GM18505 (cell line): ENCODE data around the gene RAB19.

Experiments
- ATAC-seq: cut with Tn5 transposase; IDR thresholded peaks from one replicate; pipeline ENCODE4 v1.9.1; 2021; ENCODE audit not compliant: unreplicated experiment
- POLR2A ChIP-seq: IDR thresholded peaks from 4 replicates; pipeline ENCODE4 v1.6.1; 2011; ENCODE audit warnings: borderline replicate concordance; ENCODE audit not compliant: insufficient read depth, insufficient read length; ENCODE audit errors: extremely low read depth

The RAB19 gene

DNA sequence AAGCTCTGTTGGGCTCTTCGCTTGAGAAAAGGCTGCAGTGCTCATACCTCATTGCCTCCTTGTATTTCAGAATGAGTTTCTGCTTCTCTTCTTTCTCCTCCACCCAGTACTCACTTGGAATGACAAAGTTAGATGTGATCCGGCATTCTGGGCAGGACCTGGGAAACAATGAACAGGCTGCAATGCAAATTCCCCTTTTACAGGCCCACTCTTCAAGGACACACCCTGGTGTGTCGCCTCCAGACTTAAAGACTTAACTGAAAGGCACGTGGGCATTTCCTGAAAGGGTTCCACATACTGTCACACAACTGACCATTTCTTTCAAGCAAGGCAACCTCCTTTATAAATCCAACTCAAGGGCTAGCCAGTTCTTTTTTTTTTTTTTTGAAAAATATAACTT lies 51.9 kb downstream of the RAB19 start:
- TF ChIP-seq POLR2A = no peak

DNA sequence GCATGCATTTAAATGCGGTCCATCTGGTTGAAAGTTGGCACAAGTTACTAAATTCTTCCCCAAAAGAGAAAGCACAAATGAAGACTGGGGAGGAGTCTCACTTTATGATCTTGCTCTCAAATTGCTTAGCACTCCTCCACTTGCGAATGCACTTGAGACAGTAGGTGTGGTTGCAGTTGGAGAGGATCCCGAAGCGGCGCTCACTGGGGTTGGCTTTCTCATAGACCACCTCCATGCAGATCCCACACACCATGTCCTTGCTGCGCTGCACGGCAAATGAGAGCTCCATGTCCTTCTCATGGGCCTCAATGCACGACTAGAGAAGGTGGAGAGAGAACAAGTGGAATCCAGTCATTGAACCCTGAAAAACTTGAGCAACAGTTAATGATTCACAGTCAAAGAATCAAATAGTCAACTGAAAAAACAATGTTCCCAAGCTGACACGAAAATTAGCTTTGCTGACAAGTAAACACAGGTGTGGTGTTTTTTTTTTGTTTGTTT lies 52.7 kb downstream of the RAB19 start:
- no peak for TF ChIP-seq POLR2A
- no peak for ATAC-seq

More for the DNA sequence above, 51.9 kb downstream of the RAB19 start:
- no peak for ATAC-seq

DNA sequence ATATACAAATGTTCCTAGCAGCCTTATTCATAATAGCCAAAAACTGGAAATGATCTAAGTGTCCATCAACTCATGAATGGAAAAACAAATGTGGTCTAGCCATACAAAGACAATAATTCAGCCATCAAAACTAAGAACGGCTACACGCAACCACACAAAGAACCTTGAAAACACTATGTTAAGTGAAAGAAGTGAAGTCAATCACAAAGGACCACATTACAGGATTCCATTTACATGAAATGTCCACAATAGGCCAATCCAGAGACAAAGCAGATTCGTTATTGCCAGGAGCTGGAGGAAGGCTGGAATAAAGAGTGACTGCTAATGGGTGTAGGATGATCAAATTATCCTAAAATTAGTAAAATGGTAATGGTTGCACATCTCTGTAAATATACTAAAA lies 54.3 kb downstream of the RAB19 start:
- no peak for ATAC-seq
- TF ChIP-seq POLR2A = no peak

DNA sequence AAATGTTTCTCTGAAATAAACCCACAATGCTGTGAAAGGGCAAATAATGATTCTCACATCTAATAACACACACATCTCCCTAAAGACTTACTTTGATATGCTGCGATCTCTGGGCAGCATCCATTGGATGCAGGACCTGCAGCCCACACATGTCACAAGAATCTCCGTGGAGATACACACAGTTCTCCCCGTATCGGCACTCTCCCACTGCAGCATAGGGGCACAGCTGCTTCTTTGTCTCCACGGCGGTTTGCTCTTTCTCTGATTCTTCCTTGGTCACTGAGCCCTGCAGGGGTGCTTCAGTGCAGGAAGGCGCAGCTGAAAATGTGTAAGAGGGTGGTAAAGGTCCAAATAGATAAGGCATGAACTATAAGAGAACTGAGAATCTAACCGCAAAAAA lies 55.1 kb downstream of the RAB19 start:
- ATAC-seq = no peak
- no peak for TF ChIP-seq POLR2A

DNA sequence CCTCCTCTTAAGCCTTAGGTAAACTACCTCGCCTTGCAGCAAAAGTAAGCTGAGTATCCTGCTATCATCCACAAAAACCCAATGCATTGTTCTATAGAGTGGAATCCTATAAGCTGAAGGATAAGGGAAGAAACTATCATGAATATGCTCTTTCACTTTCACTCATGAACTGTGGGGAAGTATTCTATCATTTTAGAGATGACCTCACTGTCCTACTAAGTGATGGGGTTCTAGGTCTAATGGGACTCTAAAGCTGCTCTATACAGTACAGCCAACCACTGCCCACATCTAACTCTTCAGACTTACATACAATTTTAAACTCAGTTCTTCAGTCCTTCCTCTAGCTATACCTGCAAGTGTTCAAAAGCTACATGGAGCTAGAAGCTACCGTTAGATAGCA lies 59.3 kb downstream of the RAB19 start:
- no peak for TF ChIP-seq POLR2A
- no peak for ATAC-seq

DNA sequence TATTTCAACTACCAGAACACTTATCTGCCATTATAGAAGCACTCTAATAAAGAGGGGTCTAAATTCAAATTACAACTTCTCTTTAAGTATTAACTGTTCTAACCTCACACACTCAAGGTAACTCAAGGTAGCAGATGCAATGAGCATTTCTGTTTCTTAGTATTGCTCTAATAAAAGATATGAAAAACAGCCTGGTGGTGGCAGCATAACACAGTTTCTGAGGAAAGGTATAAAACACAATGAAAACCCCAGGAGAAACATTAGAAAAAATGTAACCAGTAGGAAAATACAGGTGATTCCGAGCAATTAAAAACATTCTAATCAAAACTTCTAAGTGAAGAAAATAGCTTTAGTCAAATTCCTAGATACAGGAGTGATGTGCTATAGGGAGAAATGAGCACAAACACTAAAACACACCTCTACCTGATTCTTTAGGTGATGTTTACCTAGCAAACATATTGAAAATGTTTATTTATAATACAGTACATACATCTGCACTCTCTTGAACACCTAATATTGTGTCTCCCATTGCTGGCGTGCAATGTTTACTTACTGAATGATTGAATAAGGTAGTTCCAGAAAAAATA lies 72.0 kb downstream of the RAB19 start:
- no peak for ATAC-seq
- TF ChIP-seq POLR2A = no peak

DNA sequence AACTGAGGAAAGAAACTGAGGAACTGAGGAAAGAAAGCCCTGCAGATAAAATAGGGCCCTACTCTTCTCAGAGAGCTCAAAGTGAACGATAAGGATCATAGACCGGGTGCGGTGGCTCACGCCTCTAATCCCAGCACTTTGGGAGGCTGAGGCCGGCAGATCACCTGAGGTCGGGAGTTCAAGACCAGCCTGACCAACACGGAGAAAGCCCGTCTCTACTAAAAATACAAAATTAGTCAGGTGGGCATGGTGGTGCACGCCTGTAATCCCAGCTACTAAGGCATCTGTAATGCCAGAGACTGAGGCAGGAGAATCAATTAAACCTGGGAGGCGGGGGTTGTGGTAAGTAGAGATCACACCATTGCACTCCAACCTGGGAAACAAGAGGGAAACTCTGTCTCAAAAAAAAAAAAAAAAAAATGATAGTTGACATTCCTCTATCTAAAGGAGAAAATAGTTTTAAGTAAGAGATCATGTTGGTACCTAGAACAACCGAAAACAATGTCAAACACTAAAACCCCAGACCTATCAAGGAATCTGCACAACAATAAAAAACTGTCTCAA lies 72.9 kb downstream of the RAB19 start:
- ATAC-seq = no peak

More for the DNA sequence above, 72.9 kb downstream of the RAB19 start:
- no peak for TF ChIP-seq POLR2A
